M059J (cell line): ENCODE results near the gene NMRK1. TPM values are rescaled to one million over a fixed set of nuclear protein-coding genes. Genes with fewer than 3 reads are reported as not detected.

Experiments
- total RNA-seq: library from RNA; depleted of rRNA; stranded (reverse); fragments of >200 nt; shearing (Covaris generic); gene quantifications from 2 replicates; pipeline ENCODE4 v1.2.3, GENCODE V29; 2014; rRNA removed

NMRK1 gene
- total RNA-seq, 1 experiment from 2014 or later: 24.4 TPM

Other genes with a start within 250 kb of the NMRK1 start
- 0.49 and 1.6 TPM in 2 replicates for gene TRPM6, start 200.2 kb downstream of the NMRK1 start, total RNA-seq
- 21.6 and 29.2 TPM in 2 replicates for gene C9orf40, start 135.2 kb downstream of the NMRK1 start, total RNA-seq
- 18.9 and 36.0 TPM in 2 replicates for gene CARNMT1, start 59.9 kb downstream of the NMRK1 start, total RNA-seq
- gene OSTF1, start 359 bp upstream of the NMRK1 start, total RNA-seq: 80.5 and 86.9 TPM in 2 replicates